Measurements from ENCODE around the gene GOLGA1.
"Not testable (repeated sequence)": the region's sequence is repeated elsewhere in the genome, so short reads cannot be mapped to it uniquely, and the experiment has no call there.

The GOLGA1 gene

GRCh38 chr9:124939944-124940343, 939 bp downstream of the GOLGA1 start:
- no peaks in the 10 kb centered on the region for H3K9me3 ChIP-seq (ENCODE audit: control insufficient read depth, low read length)
- H3K4me1 ChIP-seq (ENCODE audit: control insufficient read depth, insufficient read depth, low read length, poor library complexity, severe bottlenecking) = peaks cover 5% of the 10 kb centered on the region
- H3K36me3 ChIP-seq (ENCODE audit: control insufficient read depth, insufficient read depth, low read length) = peaks cover 16% of the 10 kb centered on the region
- H3K27ac ChIP-seq (ENCODE audit: low read depth, low read length, severe bottlenecking) = no peak overlapping the region
- peak overlapping the region; percentile 73 for H3K4me3 ChIP-seq (ENCODE audit: extremely low read depth, insufficient read depth, low read length, poor library complexity, severe bottlenecking)

- Histone ChIP-seq H3K27ac (ENCODE audit: low read depth, low read length, severe bottlenecking) (no peak overlapping the region), H3K9me3 (ENCODE audit: control insufficient read depth, low read length) (no peaks in the 10 kb centered on the region), H3K4me1 (ENCODE audit: control insufficient read depth, insufficient read depth, low read length, poor library complexity, severe bottlenecking) (no peaks in the 10 kb centered on the region), H3K36me3 (ENCODE audit: control insufficient read depth, insufficient read depth, low read length) (peaks cover 31% of the 10 kb centered on the region), H3K4me3 (ENCODE audit: extremely low read depth, insufficient read depth, low read length, poor library complexity, severe bottlenecking) (no peak overlapping the region)
Observed at GRCh38 chr9:124934290-124934689, 6.6 kb downstream of the GOLGA1 start.

GRCh38 chr9:124932333-124932732, 8.6 kb downstream of the GOLGA1 start:
- H3K4me1 ChIP-seq (ENCODE audit: control insufficient read depth, insufficient read depth, low read length, poor library complexity, severe bottlenecking) = no peaks in the 10 kb centered on the region
- no peaks in the 10 kb centered on the region for H3K9me3 ChIP-seq (ENCODE audit: control insufficient read depth, low read length)
- no peak overlapping the region for H3K27ac ChIP-seq (ENCODE audit: low read depth, low read length, severe bottlenecking)
- WGBS, 2 experiments (ENCODE audit: insufficient coverage in 2 of 2) = no CpG with 5 or more reads among the region's 1 CpG
- H3K36me3 ChIP-seq (ENCODE audit: control insufficient read depth, insufficient read depth, low read length) = peaks cover 31% of the 10 kb centered on the region
- H3K4me3 ChIP-seq (ENCODE audit: extremely low read depth, insufficient read depth, low read length, poor library complexity, severe bottlenecking) = no peak overlapping the region

GRCh38 chr9:124929464-124929863, 11.4 kb downstream of the GOLGA1 start:
- H3K36me3 ChIP-seq (ENCODE audit: control insufficient read depth, insufficient read depth, low read length) = peaks cover 24% of the 10 kb centered on the region
- H3K4me1 ChIP-seq (ENCODE audit: control insufficient read depth, insufficient read depth, low read length, poor library complexity, severe bottlenecking) = no peaks in the 10 kb centered on the region
- no peak overlapping the region for H3K4me3 ChIP-seq (ENCODE audit: extremely low read depth, insufficient read depth, low read length, poor library complexity, severe bottlenecking)
- WGBS, 2 experiments (ENCODE audit: insufficient coverage in 2 of 2) = 100% methylated on average over 2 of the region's 3 CpGs
- no peaks in the 10 kb centered on the region for H3K9me3 ChIP-seq (ENCODE audit: control insufficient read depth, low read length)
- no peak overlapping the region for H3K27ac ChIP-seq (ENCODE audit: low read depth, low read length, severe bottlenecking)

- Histone ChIP-seq H3K4me3 (ENCODE audit: extremely low read depth, insufficient read depth, low read length, poor library complexity, severe bottlenecking) (no peak overlapping the region), H3K9me3 (ENCODE audit: control insufficient read depth, low read length) (no peaks in the 10 kb centered on the region), H3K4me1 (ENCODE audit: control insufficient read depth, insufficient read depth, low read length, poor library complexity, severe bottlenecking) (no peaks in the 10 kb centered on the region), H3K36me3 (ENCODE audit: control insufficient read depth, insufficient read depth, low read length) (peaks cover 22% of the 10 kb centered on the region), H3K27ac (ENCODE audit: low read depth, low read length, severe bottlenecking) (no peak overlapping the region)
- WGBS, 2 experiments (ENCODE audit: insufficient coverage in 2 of 2) = 90 to 100% methylated on average over 1 to 2 of the region's 3 CpGs
Observed at GRCh38 chr9:124928116-124928515, 12.8 kb downstream of the GOLGA1 start.

- H3K9me3 ChIP-seq (ENCODE audit: control insufficient read depth, low read length); H3K27ac ChIP-seq (ENCODE audit: low read depth, low read length, severe bottlenecking); H3K4me1 ChIP-seq (ENCODE audit: control insufficient read depth, insufficient read depth, low read length, poor library complexity, severe bottlenecking); H3K4me3 ChIP-seq (ENCODE audit: extremely low read depth, insufficient read depth, low read length, poor library complexity, severe bottlenecking): not testable (repeated sequence)
- WGBS, 2 experiments (ENCODE audit: insufficient coverage in 2 of 2) = 89 to 100% methylated on average over 5 of the region's 6 CpGs
- peaks cover 45% of the 10 kb centered on the region for H3K36me3 ChIP-seq (ENCODE audit: control insufficient read depth, insufficient read depth, low read length)
Observed at GRCh38 chr9:124920394-124920793, 20.5 kb downstream of the GOLGA1 start.

- H3K36me3 ChIP-seq (ENCODE audit: control insufficient read depth, insufficient read depth, low read length) = peaks cover 24% of the 10 kb centered on the region
- no peak overlapping the region for H3K4me3 ChIP-seq (ENCODE audit: extremely low read depth, insufficient read depth, low read length, poor library complexity, severe bottlenecking)
- H3K4me1 ChIP-seq (ENCODE audit: control insufficient read depth, insufficient read depth, low read length, poor library complexity, severe bottlenecking) = no peaks in the 10 kb centered on the region
- H3K27ac ChIP-seq (ENCODE audit: low read depth, low read length, severe bottlenecking) = no peak overlapping the region
- 92 to 97% methylated on average over 3 of the region's 5 CpGs for WGBS, 2 experiments (ENCODE audit: insufficient coverage in 2 of 2)
- no peaks in the 10 kb centered on the region for H3K9me3 ChIP-seq (ENCODE audit: control insufficient read depth, low read length)
Observed at GRCh38 chr9:124914753-124915405, 26.0 kb downstream of the GOLGA1 start.

GRCh38 chr9:124913378-124913777, 27.5 kb downstream of the GOLGA1 start:
- Histone ChIP-seq H3K9me3 (ENCODE audit: control insufficient read depth, low read length) (no peaks in the 10 kb centered on the region), H3K4me1 (ENCODE audit: control insufficient read depth, insufficient read depth, low read length, poor library complexity, severe bottlenecking) (no peaks in the 10 kb centered on the region), H3K27ac (ENCODE audit: low read depth, low read length, severe bottlenecking) (no peak overlapping the region), H3K36me3 (ENCODE audit: control insufficient read depth, insufficient read depth, low read length) (peaks cover 18% of the 10 kb centered on the region), H3K4me3 (ENCODE audit: extremely low read depth, insufficient read depth, low read length, poor library complexity, severe bottlenecking) (no peak overlapping the region)
- 100% methylated on average over 1 of the region's 2 CpGs; no CpG with 5 or more reads in 1 of the 2 experiments for WGBS, 2 experiments (ENCODE audit: insufficient coverage in 2 of 2)

DNA sequence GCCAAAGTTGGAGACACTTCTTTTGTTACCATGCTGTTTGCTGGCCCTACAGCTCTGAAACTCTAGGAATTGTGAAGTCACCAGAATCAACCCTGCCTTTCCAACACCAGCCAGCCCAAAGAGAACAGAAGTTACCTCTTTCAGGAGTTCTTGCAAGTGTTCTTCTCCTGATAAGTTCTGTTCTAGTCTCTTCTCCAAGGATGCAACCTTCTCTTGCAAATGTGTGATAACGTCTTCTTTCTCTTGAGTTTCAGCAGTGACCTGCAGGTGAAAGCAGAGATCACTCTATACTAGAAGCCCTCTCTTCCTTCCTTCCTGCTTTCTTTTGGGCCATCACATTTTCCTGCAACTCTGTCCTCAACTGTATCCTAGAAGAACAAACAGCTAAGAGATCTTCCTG, 29.1 kb downstream of the GOLGA1 start:
- no peak overlapping the region for H3K4me3 ChIP-seq (ENCODE audit: extremely low read depth, insufficient read depth, low read length, poor library complexity, severe bottlenecking)
- peaks cover 14% of the 10 kb centered on the region for H3K36me3 ChIP-seq (ENCODE audit: control insufficient read depth, insufficient read depth, low read length)
- 90 to 92% methylated on average over 1 of the region's 1 CpG for WGBS, 2 experiments (ENCODE audit: insufficient coverage in 2 of 2)
- H3K9me3 ChIP-seq (ENCODE audit: control insufficient read depth, low read length) = no peaks in the 10 kb centered on the region
- no peaks in the 10 kb centered on the region for H3K4me1 ChIP-seq (ENCODE audit: control insufficient read depth, insufficient read depth, low read length, poor library complexity, severe bottlenecking)
- no peak overlapping the region for H3K27ac ChIP-seq (ENCODE audit: low read depth, low read length, severe bottlenecking)

DNA sequence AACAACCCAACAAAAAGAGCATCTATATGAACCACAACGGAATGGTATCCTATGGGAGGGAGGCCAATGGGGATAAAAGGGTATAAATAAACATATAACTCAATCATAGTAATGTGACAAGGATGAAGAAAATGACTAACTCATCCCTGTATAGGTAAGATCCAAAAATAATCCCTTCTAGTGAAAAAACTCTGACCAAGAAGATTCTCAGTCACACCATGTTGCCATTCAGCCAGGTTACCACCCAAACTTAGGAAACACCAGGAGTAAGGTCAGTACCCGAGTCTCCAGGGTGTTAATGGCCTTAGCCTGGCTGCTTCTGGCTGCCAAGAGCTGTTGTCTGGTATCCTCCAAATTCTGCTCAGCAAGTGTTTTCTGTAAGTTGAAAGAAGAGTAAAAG, 32.8 kb downstream of the GOLGA1 start:
- 86% methylated on average over 1 of the region's 2 CpGs; no CpG with 5 or more reads in 1 of the 2 experiments for WGBS, 2 experiments (ENCODE audit: insufficient coverage in 2 of 2)
- no peaks in the 10 kb centered on the region for H3K4me1 ChIP-seq (ENCODE audit: control insufficient read depth, insufficient read depth, low read length, poor library complexity, severe bottlenecking)
- no peaks in the 10 kb centered on the region for H3K9me3 ChIP-seq (ENCODE audit: control insufficient read depth, low read length)
- no peak overlapping the region for H3K4me3 ChIP-seq (ENCODE audit: extremely low read depth, insufficient read depth, low read length, poor library complexity, severe bottlenecking)
- no peak overlapping the region for H3K27ac ChIP-seq (ENCODE audit: low read depth, low read length, severe bottlenecking)
- H3K36me3 ChIP-seq (ENCODE audit: control insufficient read depth, insufficient read depth, low read length) = peaks cover 14% of the 10 kb centered on the region

GRCh38 chr9:124906966-124907365, 33.9 kb downstream of the GOLGA1 start:
- no peak overlapping the region for H3K4me3 ChIP-seq (ENCODE audit: extremely low read depth, insufficient read depth, low read length, poor library complexity, severe bottlenecking)
- H3K9me3 ChIP-seq (ENCODE audit: control insufficient read depth, low read length) = no peaks in the 10 kb centered on the region
- no peak overlapping the region for H3K27ac ChIP-seq (ENCODE audit: low read depth, low read length, severe bottlenecking)
- H3K4me1 ChIP-seq (ENCODE audit: control insufficient read depth, insufficient read depth, low read length, poor library complexity, severe bottlenecking) = no peaks in the 10 kb centered on the region
- peaks cover 14% of the 10 kb centered on the region for H3K36me3 ChIP-seq (ENCODE audit: control insufficient read depth, insufficient read depth, low read length)
- whole genome bisulfite sequencing, 2 experiments (ENCODE audit: insufficient coverage in 2 of 2) = no CpG with 5 or more reads among the region's 1 CpG
